ENCODE measurements around the gene ASAH2. TPM values are rescaled to one million over a fixed set of nuclear protein-coding genes. Genes with fewer than 3 reads are reported as not detected.

The ASAH2 gene
- total and polyA plus RNA-seq, 2 experiments from 2014 or later, result 3.8 to 7.9 TPM

DNA sequence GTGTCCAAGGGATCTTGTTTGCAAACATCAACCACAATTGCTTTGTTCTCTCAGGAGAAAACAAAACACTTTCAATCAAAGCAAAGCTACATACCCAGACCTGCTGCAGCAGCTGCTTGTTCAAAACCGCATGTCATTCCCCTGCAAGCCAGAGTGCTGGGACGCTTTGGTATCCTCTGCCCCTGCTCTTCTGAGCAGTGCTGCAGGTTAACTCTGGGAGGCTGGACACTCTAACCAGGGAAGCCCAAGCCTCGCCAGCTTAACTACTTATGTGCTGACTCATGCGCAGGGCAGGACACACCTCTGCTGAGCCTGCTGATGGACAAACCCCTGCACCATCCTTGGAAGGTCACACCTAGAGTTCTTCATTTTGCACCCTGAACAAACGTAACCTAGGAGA lies 28.2 kb upstream of the ASAH2 start:
- 45% methylated on average over 5 of the region's 5 CpGs for WGBS (ENCODE audit: low lambda C conversion rate, missing lambda C conversion rate)
- no peaks in the 10 kb centered on the region for H3K9me2 ChIP-seq (replicated peaks; ENCODE audit: insufficient read depth)
- peak; percentile 40 for DNase-seq (ENCODE audit: low spot score)
- H3K9me3 ChIP-seq (ENCODE audit: low read depth), result no peaks in the 10 kb centered on the region
- TF ChIP-seq, protein P1, sequence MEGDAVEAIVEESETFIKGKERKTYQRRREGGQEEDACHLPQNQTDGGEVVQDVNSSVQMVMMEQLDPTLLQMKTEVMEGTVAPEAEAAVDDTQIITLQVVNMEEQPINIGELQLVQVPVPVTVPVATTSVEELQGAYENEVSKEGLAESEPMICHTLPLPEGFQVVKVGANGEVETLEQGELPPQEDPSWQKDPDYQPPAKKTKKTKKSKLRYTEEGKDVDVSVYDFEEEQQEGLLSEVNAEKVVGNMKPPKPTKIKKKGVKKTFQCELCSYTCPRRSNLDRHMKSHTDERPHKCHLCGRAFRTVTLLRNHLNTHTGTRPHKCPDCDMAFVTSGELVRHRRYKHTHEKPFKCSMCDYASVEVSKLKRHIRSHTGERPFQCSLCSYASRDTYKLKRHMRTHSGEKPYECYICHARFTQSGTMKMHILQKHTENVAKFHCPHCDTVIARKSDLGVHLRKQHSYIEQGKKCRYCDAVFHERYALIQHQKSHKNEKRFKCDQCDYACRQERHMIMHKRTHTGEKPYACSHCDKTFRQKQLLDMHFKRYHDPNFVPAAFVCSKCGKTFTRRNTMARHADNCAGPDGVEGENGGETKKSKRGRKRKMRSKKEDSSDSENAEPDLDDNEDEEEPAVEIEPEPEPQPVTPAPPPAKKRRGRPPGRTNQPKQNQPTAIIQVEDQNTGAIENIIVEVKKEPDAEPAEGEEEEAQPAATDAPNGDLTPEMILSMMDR (IDR thresholded peaks at IDR 0.05; ENCODE audit: poor library complexity), result no peak
- no peak for TF ChIP-seq EZH2 (IDR thresholded peaks at IDR 0.05; ENCODE audit: borderline replicate concordance)
- H3K36me3 ChIP-seq (replicated peaks; ENCODE audit: insufficient read depth, low read depth), result no peaks in the 10 kb centered on the region
- H3K4me1 ChIP-seq (ENCODE audit: insufficient read depth), result peaks cover 5% of the 10 kb centered on the region
- H3K79me2 ChIP-seq, result no peaks in the 10 kb centered on the region
- H3K4me3 ChIP-seq, result no peak overlapping the region
- H2AFZ ChIP-seq, result no peak overlapping the region
- H3K4me2 ChIP-seq, result no peak overlapping the region
- H4K20me1 ChIP-seq (ENCODE audit: insufficient read depth, poor library complexity, severe bottlenecking), result no peaks in the 10 kb centered on the region
- no peak overlapping the region for H3K27ac ChIP-seq
- H3K27me3 ChIP-seq, result peaks cover 7% of the 10 kb centered on the region

DNA sequence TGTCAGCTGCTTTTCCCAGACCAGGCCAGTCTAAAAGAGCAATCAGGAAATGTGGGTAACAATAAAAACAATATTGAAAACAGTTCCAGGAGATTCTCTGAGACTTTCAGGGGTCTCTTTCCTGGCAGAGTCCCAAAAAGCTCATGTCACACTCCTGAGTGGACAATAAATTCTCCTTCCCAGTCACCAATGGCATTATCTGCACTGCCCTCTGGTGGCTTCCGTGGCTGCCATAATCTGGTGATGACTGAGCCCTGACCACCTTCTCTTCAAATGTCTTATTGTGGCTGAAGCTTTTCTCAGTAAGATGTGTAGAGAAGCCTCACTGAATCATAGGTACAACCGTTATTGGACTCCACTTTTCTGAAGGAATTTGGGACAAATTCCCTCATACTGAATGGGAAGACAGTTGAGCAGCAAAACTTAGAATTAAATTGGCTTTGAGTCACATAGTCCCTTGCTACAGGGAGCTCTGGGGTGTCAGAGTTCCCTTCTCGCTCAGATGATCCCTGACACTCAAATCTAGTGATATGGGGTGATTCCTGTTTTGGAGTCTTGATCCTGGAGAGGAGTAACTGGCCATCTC lies 24.4 kb upstream of the ASAH2 start:
- peak; percentile 68 for DNase-seq (ENCODE audit: low spot score)

GRCh38 chr10:50272531-50272930 lies 21.2 kb upstream of the ASAH2 start:
- no peaks in the 10 kb centered on the region for H3K79me2 ChIP-seq
- 92% methylated on average over 7 of the region's 7 CpGs for WGBS (ENCODE audit: low lambda C conversion rate, missing lambda C conversion rate)
- peaks cover 3% of the 10 kb centered on the region for H3K27me3 ChIP-seq
- no peaks in the 10 kb centered on the region for H3K36me3 ChIP-seq (replicated peaks; ENCODE audit: insufficient read depth, low read depth)
- no peak overlapping the region for H3K27ac ChIP-seq
- H3K9me3 ChIP-seq (ENCODE audit: low read depth), result no peaks in the 10 kb centered on the region
- no peaks in the 10 kb centered on the region for H4K20me1 ChIP-seq (ENCODE audit: insufficient read depth, poor library complexity, severe bottlenecking)
- H3K4me1 ChIP-seq (ENCODE audit: insufficient read depth), result no peaks in the 10 kb centered on the region
- DNase-seq (ENCODE audit: low spot score), result no peak
- H3K4me3 ChIP-seq, result no peak overlapping the region
- H2AFZ ChIP-seq, result no peak overlapping the region
- H3K4me2 ChIP-seq, result no peak overlapping the region
- TF ChIP-seq EZH2phosphoT487 (IDR thresholded peaks at IDR 0.05; ENCODE audit: low read depth, severe bottlenecking, unreplicated experiment) (no peak), EZH2 (IDR thresholded peaks at IDR 0.05; ENCODE audit: borderline replicate concordance) (no peak)
- TF ChIP-seq, protein P1 (IDR thresholded peaks at IDR 0.05; ENCODE audit: poor library complexity), result no peak
- no peaks in the 10 kb centered on the region for H3K9me2 ChIP-seq (replicated peaks; ENCODE audit: insufficient read depth)

More for the DNA sequence above, 24.4 kb upstream of the ASAH2 start:
- Histone ChIP-seq H3K4me1 (ENCODE audit: insufficient read depth) (peaks cover 5% of the 10 kb centered on the region), H3K4me2 (no peak overlapping the region), H3K79me2 (no peaks in the 10 kb centered on the region), H3K36me3 (replicated peaks; ENCODE audit: insufficient read depth, low read depth) (no peaks in the 10 kb centered on the region), H3K27ac (no peak overlapping the region), H3K27me3 (peaks cover 7% of the 10 kb centered on the region), H3K9me2 (replicated peaks; ENCODE audit: insufficient read depth) (no peaks in the 10 kb centered on the region), H3K4me3 (no peak overlapping the region), H4K20me1 (ENCODE audit: insufficient read depth, poor library complexity, severe bottlenecking) (no peaks in the 10 kb centered on the region), H2AFZ (no peak overlapping the region), H3K9me3 (ENCODE audit: low read depth) (no peaks in the 10 kb centered on the region)
- TF ChIP-seq EZH2phosphoT487 (IDR thresholded peaks at IDR 0.05; ENCODE audit: low read depth, severe bottlenecking, unreplicated experiment) (no peak), EZH2 (IDR thresholded peaks at IDR 0.05; ENCODE audit: borderline replicate concordance) (no peak)
- TF ChIP-seq, protein P1 (IDR thresholded peaks at IDR 0.05; ENCODE audit: poor library complexity), result peak; percentile 61
- WGBS (ENCODE audit: low lambda C conversion rate, missing lambda C conversion rate), result 42% methylated on average over 3 of the region's 3 CpGs

Data from hepatocyte (in vitro differentiated cells).